AG04450 (cell line): Measurements from ENCODE around the gene PANX2. TPM values are rescaled to one million over a fixed set of nuclear protein-coding genes. Genes with fewer than 3 reads are reported as not detected.

Experiments used
- CTCF ChIA-PET: fragments of 300-600, 350-600 bp; formaldehyde crosslinking; extraction: SDS; loops from one replicate; lab custom pipeline; 2022; ENCODE audit warnings: antibody characterized with exemption, inconsistent platforms; lab: Charles Lee
- POLR2A ChIA-PET: fragments of 350-600 bp; formaldehyde crosslinking; extraction: SDS; loops from one replicate; lab custom pipeline; 2021; ENCODE audit warnings: antibody characterized with exemption, inconsistent platforms; lab: Yijun Ruan, JAX
- DNase-seq: peaks from one replicate; pipeline ENCODE4 v3.0.0-alpha.2; 2011; ENCODE audit warnings: low read depth, low spot score
- H3K27ac ChIP-seq: one replicate; pipeline ENCODE4 v1.5.1; 2012; ENCODE audit warnings: low read depth, low read length, control low read depth
- H3K27me3 ChIP-seq: one replicate; pipeline ENCODE4 v1.6.0; 2012; ENCODE audit warnings: low read length; ENCODE audit not compliant: control insufficient read depth, insufficient read depth
- H3K4me3 ChIP-seq: 2 replicates; pipeline ENCODE4 v1.5.1; 2011; ENCODE audit warnings: mild to moderate bottlenecking, low read depth, low read length, control low read depth
- H3K9me3 ChIP-seq: 2 replicates; pipeline ENCODE4 v1.5.1; 2012; ENCODE audit warnings: low read length; ENCODE audit not compliant: control insufficient read depth, insufficient read depth
- polyA plus RNA-seq: library from polyadenylated mRNA; depleted of rRNA; stranded (reverse); fragments of >200 nt; gene quantifications from 2 replicates; pipeline ENCODE4 v1.2.3, GENCODE V29; 2011
- TF ChIP-seq, protein P1 (sequence below): IDR thresholded peaks from 2 replicates; pipeline ENCODE4 v1.5.1; 2011; ENCODE audit warnings: low read depth, low read length, control low read depth, inconsistent platforms

The PANX2 gene
- polyA plus RNA-seq, 1 experiment, result 0.93 TPM

GRCh38 chr22:50210378-50211139 is 40.0 kb downstream of the PANX2 start:
- POLR2A ChIA-PET, result no interaction called here

GRCh38 chr22:50211147-50211546 is 40.6 kb downstream of the PANX2 start:
- CTCF ChIA-PET, result no interaction called here
- H3K27me3 ChIP-seq, result no peaks in the 10 kb centered on the region
- H3K4me3 ChIP-seq, result no peak overlapping the region
- TF ChIP-seq, protein P1, sequence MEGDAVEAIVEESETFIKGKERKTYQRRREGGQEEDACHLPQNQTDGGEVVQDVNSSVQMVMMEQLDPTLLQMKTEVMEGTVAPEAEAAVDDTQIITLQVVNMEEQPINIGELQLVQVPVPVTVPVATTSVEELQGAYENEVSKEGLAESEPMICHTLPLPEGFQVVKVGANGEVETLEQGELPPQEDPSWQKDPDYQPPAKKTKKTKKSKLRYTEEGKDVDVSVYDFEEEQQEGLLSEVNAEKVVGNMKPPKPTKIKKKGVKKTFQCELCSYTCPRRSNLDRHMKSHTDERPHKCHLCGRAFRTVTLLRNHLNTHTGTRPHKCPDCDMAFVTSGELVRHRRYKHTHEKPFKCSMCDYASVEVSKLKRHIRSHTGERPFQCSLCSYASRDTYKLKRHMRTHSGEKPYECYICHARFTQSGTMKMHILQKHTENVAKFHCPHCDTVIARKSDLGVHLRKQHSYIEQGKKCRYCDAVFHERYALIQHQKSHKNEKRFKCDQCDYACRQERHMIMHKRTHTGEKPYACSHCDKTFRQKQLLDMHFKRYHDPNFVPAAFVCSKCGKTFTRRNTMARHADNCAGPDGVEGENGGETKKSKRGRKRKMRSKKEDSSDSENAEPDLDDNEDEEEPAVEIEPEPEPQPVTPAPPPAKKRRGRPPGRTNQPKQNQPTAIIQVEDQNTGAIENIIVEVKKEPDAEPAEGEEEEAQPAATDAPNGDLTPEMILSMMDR, result no peak
- DNase-seq, result no peak
- H3K27ac ChIP-seq, result no peak overlapping the region
- POLR2A ChIA-PET, result no interaction called here
- H3K9me3 ChIP-seq, result no peaks in the 10 kb centered on the region; the same call in 1 of the 2 replicates

More at GRCh38 chr22:50210378-50211139, 40.0 kb downstream of the PANX2 start:
- H3K4me3 ChIP-seq, result no peak overlapping the region
- DNase-seq, result no peak
- H3K27ac ChIP-seq, result no peak overlapping the region
- no peaks in the 10 kb centered on the region; the same call in 1 of the 2 replicates for H3K9me3 ChIP-seq
- H3K27me3 ChIP-seq, result no peaks in the 10 kb centered on the region
- CTCF ChIA-PET, result no interaction called here
- TF ChIP-seq, protein P1, result no peak

GRCh38 chr22:50213263-50213662 is 42.7 kb downstream of the PANX2 start:
- POLR2A ChIA-PET, result no interaction called here

GRCh38 chr22:50215297-50216054 is 44.9 kb downstream of the PANX2 start:
- Histone ChIP-seq H3K27me3 (no peaks in the 10 kb centered on the region), H3K4me3 (no peak overlapping the region), H3K9me3 (peaks cover 11% of the 10 kb centered on the region; the same call in 1 of the 2 replicates), H3K27ac (no peak overlapping the region)
- CTCF ChIA-PET, result no interaction called here
- TF ChIP-seq, protein P1, result no peak
- POLR2A ChIA-PET, result no interaction called here
- no peak for DNase-seq

More at GRCh38 chr22:50213263-50213662, 42.7 kb downstream of the PANX2 start:
- TF ChIP-seq, protein P1, result no peak
- CTCF ChIA-PET, result no interaction called here
- no peaks in the 10 kb centered on the region; the same call in 1 of the 2 replicates for H3K9me3 ChIP-seq
- no peak overlapping the region for H3K4me3 ChIP-seq
- DNase-seq, result no peak
- H3K27me3 ChIP-seq, result no peaks in the 10 kb centered on the region
- H3K27ac ChIP-seq, result no peak overlapping the region
